Non-pigmented ciliary epithelial cell (primary cell): ENCODE data around the gene IPO11.
"Not testable (repeated sequence)": the region's sequence is repeated elsewhere in the genome, so short reads cannot be mapped to it uniquely, and the experiment has no call there.

ENCODE experiments used
- DNase-seq: peaks from one replicate; pipeline ENCODE4 v3.0.0-alpha.2; 2010; ENCODE audit warnings: low read depth

The IPO11 gene

DNA sequence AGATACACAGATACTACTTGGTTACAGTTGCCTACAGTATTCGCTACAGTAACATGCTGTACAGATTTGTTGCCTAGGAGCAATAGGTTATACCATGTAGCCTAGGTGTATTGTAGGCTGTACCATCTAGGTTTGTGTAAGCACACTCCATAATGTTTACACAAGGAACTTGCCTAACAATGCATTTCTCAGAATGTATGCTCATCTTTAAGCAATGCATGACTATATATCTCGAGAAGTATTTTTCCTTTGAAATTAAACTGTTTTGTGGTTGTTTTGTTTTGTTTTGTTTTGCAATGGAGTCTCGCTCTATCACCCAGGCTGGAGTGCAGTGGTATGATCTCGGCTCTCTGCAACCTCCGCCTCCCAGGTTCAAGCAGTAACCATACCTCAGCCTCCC, 191.4 kb downstream of the IPO11 start:
- no peak for DNase-seq

- no peak for DNase-seq
These were observed 193.1 kb downstream of the IPO11 start for GRCh38 chr5:62605638-62606037.

DNA sequence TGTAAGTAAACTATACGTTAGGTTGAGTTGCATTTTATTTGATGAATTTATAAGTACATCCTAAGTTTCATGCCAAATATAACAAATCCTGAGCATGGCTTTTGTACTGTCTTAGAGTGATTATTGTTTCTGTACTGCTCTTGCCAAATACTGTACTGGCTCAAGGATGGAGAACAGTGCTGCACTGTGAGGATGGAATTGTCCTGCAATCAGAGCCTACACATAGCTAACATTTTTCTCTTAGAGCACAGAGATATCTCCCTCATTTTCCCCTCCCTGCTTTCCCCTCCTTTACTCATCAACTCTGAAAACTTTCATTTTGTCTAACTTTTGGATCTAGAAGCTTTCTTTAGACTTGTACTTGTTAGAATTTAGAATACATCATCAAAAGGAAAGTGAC, 194.3 kb downstream of the IPO11 start:
- no peak for DNase-seq

DNA sequence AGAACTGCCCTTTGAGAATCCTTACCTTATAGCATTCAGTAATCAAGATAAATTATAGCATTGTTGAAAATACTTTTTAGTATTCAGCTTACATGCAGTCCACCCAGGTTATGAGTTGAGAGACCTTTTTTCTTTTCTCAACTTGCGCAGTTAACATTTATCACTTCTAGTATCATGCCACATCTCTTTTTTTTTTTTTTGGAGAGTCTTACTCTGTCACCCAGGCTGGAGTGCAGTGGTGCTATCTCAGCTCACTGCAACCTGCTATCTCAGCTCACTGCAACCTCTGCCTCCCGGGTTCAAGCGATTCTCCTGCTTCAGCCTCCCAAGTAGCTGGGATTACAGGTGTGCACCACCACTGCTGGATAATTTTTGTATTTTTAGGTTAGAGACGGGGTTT, 195.1 kb downstream of the IPO11 start:
- DNase-seq, result no peak

GRCh38 chr5:62608529-62609511, 196.3 kb downstream of the IPO11 start:
- DNase-seq, result no peak

- DNase-seq, result no peak
These were observed 201.8 kb downstream of the IPO11 start for GRCh38 chr5:62614355-62614754.

DNA sequence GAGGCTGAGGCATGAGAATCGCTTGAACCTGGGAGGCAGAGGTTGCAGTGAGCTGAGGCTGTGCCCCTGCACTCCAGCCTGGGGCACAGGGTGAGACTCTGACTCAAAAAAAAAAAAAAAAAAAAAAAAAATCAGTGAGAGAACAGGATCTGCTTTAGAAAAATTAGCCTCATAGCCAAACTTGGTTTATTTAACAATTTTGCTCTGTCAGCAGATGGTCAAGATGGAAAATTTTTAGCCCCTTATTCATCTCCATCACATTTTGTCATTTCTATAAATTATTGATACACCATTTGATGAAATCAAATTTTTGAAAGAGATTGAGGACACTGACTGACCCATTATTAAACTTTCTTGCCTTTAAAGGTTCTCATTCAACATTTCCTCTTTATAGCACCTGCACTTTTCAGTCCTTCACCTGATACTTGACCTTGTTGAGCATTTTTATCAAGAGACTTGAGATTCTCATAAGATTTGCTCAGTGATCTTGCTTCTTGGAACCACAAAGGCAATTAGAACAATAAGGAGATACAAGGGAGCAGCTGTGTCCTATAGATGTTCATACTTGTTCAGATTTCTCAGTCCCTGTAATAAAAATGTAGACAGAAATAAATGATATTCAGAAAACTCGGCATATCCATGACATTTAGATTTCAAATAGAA, 204.2 kb downstream of the IPO11 start:
- DNase-seq, result no peak

DNA sequence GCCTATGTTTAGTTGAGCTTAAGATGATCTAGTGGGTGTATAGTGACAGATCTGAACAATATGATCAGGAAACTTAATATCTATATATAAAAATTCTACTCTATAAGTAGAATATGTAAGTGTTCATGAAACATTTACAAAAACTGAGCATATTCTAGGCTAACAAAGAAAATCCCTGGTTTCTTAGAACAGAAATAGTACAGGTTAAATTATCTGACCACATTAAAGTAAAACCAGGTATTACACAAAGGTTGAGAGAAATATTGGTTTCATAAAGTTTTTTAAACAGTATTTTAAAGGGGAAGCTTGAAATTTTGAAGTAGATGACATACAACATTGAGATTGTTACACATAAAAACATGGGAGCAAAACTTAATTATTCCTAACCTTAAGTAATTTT, 205.4 kb downstream of the IPO11 start:
- DNase-seq, result no peak

- DNase-seq, result no peak
These were observed 208.2 kb downstream of the IPO11 start for GRCh38 chr5:62620761-62621160.

- DNase-seq, result no peak
These were observed 208.7 kb downstream of the IPO11 start for GRCh38 chr5:62621280-62621679.

DNA sequence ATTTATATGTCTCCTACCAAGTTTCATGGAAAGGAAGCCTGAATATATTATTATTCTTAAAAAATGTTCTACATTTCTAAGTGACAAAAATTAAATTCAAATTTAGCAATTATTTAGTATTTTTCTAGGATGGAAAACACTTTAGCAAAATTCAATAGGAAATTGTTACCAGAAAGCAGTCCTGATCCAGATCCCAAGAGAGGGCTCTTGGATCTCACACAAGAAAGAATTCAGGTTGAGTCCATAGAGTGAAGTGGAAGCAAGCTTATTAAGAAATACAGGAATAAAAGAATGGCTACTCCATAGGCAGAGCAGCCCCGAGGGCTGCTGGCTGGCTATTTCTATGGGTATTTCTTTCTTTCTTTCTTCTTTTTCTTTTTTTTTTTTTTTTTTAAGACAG, 210.7 kb downstream of the IPO11 start:
- no peak for DNase-seq

- DNase-seq, result not testable (repeated sequence)
These were observed 211.9 kb downstream of the IPO11 start for GRCh38 chr5:62624436-62624835.

- no peak for DNase-seq
These were observed 214.0 kb downstream of the IPO11 start for GRCh38 chr5:62626534-62626933.

DNA sequence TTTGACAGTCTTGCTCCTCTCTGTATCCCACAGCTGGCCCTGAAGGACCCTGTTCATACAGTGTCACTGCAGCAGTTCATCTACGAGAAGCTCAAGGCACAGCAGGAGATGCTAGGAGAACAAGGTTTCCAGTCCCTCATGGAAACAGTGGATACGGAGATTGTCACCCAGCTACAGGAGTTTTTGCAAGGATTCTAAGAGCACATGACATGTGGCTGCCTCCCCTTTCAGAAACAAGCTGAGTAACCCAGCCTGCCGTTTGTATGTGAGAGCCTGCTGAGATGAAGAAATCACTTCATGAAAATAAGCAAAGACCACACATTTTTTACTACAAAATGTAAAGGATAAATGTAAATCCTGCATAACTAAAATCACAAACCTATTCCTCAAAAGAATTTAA, 214.6 kb downstream of the IPO11 start:
- no peak for DNase-seq

GRCh38 chr5:62627901-62628300, 215.3 kb downstream of the IPO11 start:
- DNase-seq, result no peak

- no peak for DNase-seq
These were observed 219.5 kb downstream of the IPO11 start for GRCh38 chr5:62631909-62632580.

DNA sequence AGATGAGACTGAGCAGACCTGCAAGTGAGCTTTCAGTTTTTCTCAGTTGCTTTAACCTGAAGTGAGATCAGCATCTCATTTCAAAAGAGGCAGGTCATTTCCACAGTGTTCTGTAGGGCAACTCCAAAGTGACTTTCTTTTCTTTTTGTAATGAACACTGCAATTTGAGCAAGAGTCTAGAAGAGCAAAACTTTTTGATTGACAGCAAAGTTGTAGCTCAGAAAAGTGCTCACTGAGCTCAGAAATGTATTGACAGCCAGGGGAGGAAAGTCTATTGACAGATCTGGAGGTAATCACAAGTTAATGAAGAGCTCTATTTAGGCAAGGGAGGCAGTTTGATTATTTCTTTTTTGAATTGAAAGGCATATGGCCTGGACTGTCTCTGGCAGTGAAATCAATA, 220.7 kb downstream of the IPO11 start:
- DNase-seq, result no peak

GRCh38 chr5:62640446-62640845, 227.9 kb downstream of the IPO11 start:
- DNase-seq, result no peak

- DNase-seq, result no peak
These were observed 229.9 kb downstream of the IPO11 start for GRCh38 chr5:62642468-62642867.

DNA sequence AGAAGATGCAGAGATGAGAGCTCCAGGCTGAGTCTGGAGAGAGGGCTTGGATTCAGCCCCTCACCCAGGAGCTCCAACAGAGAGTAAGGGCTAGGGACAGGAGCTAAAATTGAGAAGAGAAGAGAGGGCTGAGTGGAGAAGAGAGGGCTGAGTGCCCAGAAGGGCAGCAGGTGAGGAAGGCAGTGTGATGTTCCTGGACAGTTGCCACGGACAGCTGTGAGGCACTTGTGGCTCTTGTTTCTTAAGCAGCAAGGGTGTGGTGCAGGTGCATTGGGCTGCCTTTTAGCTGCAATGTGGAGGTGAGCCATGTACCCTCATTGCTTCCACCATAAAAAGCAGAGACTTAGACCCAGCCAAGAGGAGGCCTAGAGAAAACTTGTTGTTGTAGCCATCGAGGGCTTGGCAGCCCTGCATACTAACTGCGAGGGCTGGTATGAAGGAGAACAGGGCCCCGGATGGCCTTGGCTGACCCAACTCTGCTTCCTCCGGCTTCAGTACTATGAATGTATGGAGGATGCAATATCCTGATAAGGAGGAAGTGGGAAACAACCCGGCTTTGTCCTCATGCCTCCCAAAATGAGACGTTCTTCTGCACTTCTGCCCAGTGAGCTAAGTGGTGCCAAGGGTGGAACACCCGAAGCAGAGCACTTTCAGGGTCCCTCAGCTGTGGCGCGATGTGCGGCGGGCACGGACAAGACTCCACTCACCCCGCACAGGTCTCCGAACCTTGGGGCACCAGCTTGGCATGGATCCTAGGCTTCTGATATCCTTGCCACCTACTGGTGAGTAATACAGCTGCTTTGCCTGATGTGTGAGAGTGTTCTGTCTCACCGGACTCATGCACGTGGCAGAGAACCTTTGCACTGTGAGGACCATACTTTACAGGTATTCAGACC, 231.2 kb downstream of the IPO11 start:
- no peak for DNase-seq

DNA sequence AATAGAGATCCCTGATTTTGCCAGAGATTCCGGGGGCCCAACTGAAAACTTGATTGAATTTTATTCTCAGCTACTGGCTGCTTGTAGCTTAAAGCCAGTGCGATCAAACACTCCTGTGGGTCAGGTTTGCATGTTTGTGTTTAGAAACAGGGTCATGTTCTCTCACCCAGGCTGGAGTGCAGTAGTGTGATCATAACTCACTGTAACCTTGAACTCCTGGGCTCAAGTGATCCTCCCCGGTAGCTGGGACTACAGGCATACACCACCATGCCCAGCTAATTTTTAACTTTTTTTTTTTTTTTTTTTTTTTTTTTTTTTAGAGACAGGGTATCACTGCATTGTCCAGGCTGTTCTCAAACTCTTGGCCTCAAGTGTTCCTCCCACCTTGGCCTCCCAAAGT, 232.7 kb downstream of the IPO11 start:
- no peak for DNase-seq

DNA sequence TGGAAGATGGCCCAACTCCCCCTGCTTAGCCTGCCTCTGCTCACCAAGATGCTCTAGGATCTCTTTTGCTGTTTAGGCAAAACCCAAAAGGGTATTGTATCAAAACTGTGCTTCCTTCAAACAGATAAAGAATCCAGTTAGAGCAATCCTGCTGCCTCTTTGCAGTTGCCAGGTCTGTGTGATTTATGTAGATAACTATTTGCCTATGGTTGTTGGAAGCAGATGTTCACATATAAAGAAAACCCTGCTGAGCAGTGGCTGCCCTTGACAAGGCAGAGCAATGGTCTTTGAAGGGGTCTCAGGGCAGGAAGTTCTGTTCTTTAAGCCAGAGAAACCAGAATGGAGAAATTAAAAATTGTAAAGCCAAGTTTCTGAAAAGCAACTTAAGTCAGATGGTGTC, 234.7 kb downstream of the IPO11 start:
- no peak for DNase-seq
